Neural progenitor cell (in vitro differentiated cells): ENCODE measurements around the gene PLOD3. TPM values are rescaled to one million over a fixed set of nuclear protein-coding genes. Genes with fewer than 3 reads are reported as not detected.
"Not testable (repeated sequence)": the region's sequence is repeated elsewhere in the genome, so short reads cannot be mapped to it uniquely, and the experiment has no call there.

ENCODE experiments used
- DNase-seq: peaks from one replicate; pipeline ENCODE4 v3.0.0-alpha.2; 2016; ENCODE audit warnings: low spot score
- H2AFZ ChIP-seq: fragments of 200-600 bp; sonication (generic); replicated peaks from 2 replicates; pipeline ENCODE4 v1.6.1; 2016; ENCODE audit warnings: antibody characterized with exemption
- H3F3A ChIP-seq: fragments of 200-600 bp; sonication (generic); 2 replicates; pipeline ENCODE4 v1.6.1; 2016; ENCODE audit warnings: antibody characterized with exemption, low read depth
- H3K27ac ChIP-seq: fragments of 200-600 bp; sonication (generic); 2 replicates; pipeline ENCODE4 v1.5.1; 2016; ENCODE audit warnings: mild to moderate bottlenecking
- H3K27me3 ChIP-seq: fragments of 200-600 bp; sonication (generic); 2 replicates; pipeline ENCODE4 v1.6.1; 2016; ENCODE audit warnings: mild to moderate bottlenecking, moderate library complexity
- H3K36me3 ChIP-seq: fragments of 200-600 bp; sonication (generic); 2 replicates; pipeline ENCODE4 v1.5.1; 2016
- H3K4me1 ChIP-seq: fragments of 200-600 bp; sonication (generic); 2 replicates; pipeline ENCODE4 v1.6.1; 2016; ENCODE audit warnings: mixed run types
- H3K4me2 ChIP-seq: fragments of 200-600 bp; sonication (generic); 2 replicates; pipeline ENCODE4 v1.6.1; 2016
- H3K4me3 ChIP-seq: fragments of 200-600 bp; sonication (generic); 2 replicates; pipeline ENCODE4 v1.5.1; 2016
- H3K79me2 ChIP-seq: fragments of 200-600 bp; sonication (generic); 2 replicates; pipeline ENCODE4 v1.6.1; 2016; ENCODE audit warnings: low read depth
- H3K9ac ChIP-seq: fragments of 200-600 bp; sonication (generic); 2 replicates; pipeline ENCODE4 v1.6.1; 2016
- H3K9me3 ChIP-seq: fragments of 200-600 bp; sonication (generic); 2 replicates; pipeline ENCODE4 v1.5.1; 2016; ENCODE audit warnings: low read depth
- H4K20me1 ChIP-seq: fragments of 200-600 bp; sonication (generic); 2 replicates; pipeline ENCODE4 v1.6.1; 2016; ENCODE audit warnings: low read depth
- H3K27ac Mint-ChIP-seq: 3 replicates; pipeline ENCODE4 v1.8.0; 2021; ENCODE audit warnings: mixed read lengths
- H3K27me3 Mint-ChIP-seq: 2 replicates; pipeline ENCODE4 v1.8.0; 2022; ENCODE audit warnings: low read depth, mild to moderate bottlenecking, inconsistent platforms, moderate library complexity, mixed read lengths; ENCODE audit not compliant: insufficient read depth
- H3K36me3 Mint-ChIP-seq: 3 replicates; pipeline ENCODE4 v1.8.0; 2021; ENCODE audit warnings: mixed read lengths
- H3K4me1 Mint-ChIP-seq: 3 replicates; pipeline ENCODE4 v1.8.0; 2021; ENCODE audit warnings: mixed read lengths
- H3K4me3 Mint-ChIP-seq: 3 replicates; pipeline ENCODE4 v1.8.0; 2021; ENCODE audit warnings: mild to moderate bottlenecking, moderate library complexity, mixed read lengths
- H3K9me3 Mint-ChIP-seq: 3 replicates; pipeline ENCODE4 v1.8.0; 2020; ENCODE audit warnings: mixed read lengths
- CTCF ChIP-seq: fragments of 200-600 bp; sonication (generic); IDR thresholded peaks from 2 replicates; pipeline ENCODE4 v1.5.1; 2017; ENCODE audit warnings: antibody characterized with exemption, mild to moderate bottlenecking
- EZH2 ChIP-seq: fragments of 200-600 bp; sonication (generic); IDR thresholded peaks from 2 replicates; pipeline ENCODE4 v1.6.1; 2017; ENCODE audit warnings: antibody characterized with exemption, mild to moderate bottlenecking, moderate library complexity
- EZH2phosphoT487 ChIP-seq: fragments of 200-600 bp; sonication (generic); IDR thresholded peaks from 2 replicates; pipeline ENCODE4 v1.6.1; 2017; ENCODE audit warnings: antibody characterized with exemption
- total RNA-seq: library from RNA; depleted of rRNA; stranded (reverse); fragments of >200 nt; gene quantifications from 2 replicates; pipeline ENCODE4 v1.2.3, GENCODE V29; 2015; ENCODE audit warnings: low replicate concordance

PLOD3 gene
- total RNA-seq, 1 donor from 2014 or later = 9.4 TPM

GRCh38 chr7:101207459-101207858, 9.9 kb downstream of the PLOD3 start:
- no peak overlapping the region for H3K4me2 ChIP-seq
- no peak overlapping the region for H3K9ac ChIP-seq
- peak overlapping the region; percentile 48 for H3K4me3 Mint-ChIP-seq
- peaks cover 17% of the 10 kb centered on the region for H3K27me3 ChIP-seq
- no peak overlapping the region for H3K4me3 ChIP-seq
- no peak for DNase-seq
- no peaks in the 10 kb centered on the region for H3K4me1 Mint-ChIP-seq
- TF ChIP-seq EZH2phosphoT487 = no peak
- no peak for TF ChIP-seq CTCF
- TF ChIP-seq EZH2 = no peak
- H3F3A ChIP-seq = no peaks in the 10 kb centered on the region
- H3K4me1 ChIP-seq = no peaks in the 10 kb centered on the region
- H3K27ac ChIP-seq = no peak overlapping the region
- no peaks in the 10 kb centered on the region for H3K36me3 ChIP-seq
- no peaks in the 10 kb centered on the region for H3K9me3 ChIP-seq
- H4K20me1 ChIP-seq = no peaks in the 10 kb centered on the region
- no peak overlapping the region for H3K27ac Mint-ChIP-seq
- no peak overlapping the region for H2AFZ ChIP-seq
- H3K27me3 Mint-ChIP-seq = peaks cover 19% of the 10 kb centered on the region
- no peaks in the 10 kb centered on the region for H3K9me3 Mint-ChIP-seq
- H3K79me2 ChIP-seq = no peaks in the 10 kb centered on the region
- H3K36me3 Mint-ChIP-seq = peaks cover 2% of the 10 kb centered on the region

GRCh38 chr7:101206665-101207042, 10.7 kb downstream of the PLOD3 start:
- Histone ChIP-seq H3K36me3 (no peaks in the 10 kb centered on the region), H3K79me2 (no peaks in the 10 kb centered on the region), H3K4me3 (no peak overlapping the region), H3K27ac (no peak overlapping the region), H3K9ac (no peak overlapping the region), H4K20me1 (no peaks in the 10 kb centered on the region), H3F3A (no peaks in the 10 kb centered on the region), H3K4me1 (no peaks in the 10 kb centered on the region), H3K9me3 (no peaks in the 10 kb centered on the region), H3K4me2 (no peak overlapping the region), H3K27me3 (peaks cover 25% of the 10 kb centered on the region), H2AFZ (no peak overlapping the region)
- no peak for DNase-seq
- Mint-ChIP-seq H3K27ac (no peak overlapping the region), H3K27me3 (peaks cover 22% of the 10 kb centered on the region), H3K9me3 (no peaks in the 10 kb centered on the region), H3K36me3 (peaks cover 2% of the 10 kb centered on the region), H3K4me3 (no peak overlapping the region), H3K4me1 (no peaks in the 10 kb centered on the region)
- TF ChIP-seq EZH2 (no peak), CTCF (no peak), EZH2phosphoT487 (no peak)

GRCh38 chr7:101205901-101206664, 11.3 kb downstream of the PLOD3 start:
- Histone ChIP-seq H3K9ac (no peak overlapping the region), H3K27me3 (peaks cover 30% of the 10 kb centered on the region), H3K36me3 (no peaks in the 10 kb centered on the region), H2AFZ (no peak overlapping the region), H3K79me2 (no peaks in the 10 kb centered on the region), H3K4me3 (no peak overlapping the region), H3K4me1 (no peaks in the 10 kb centered on the region), H3K4me2 (no peak overlapping the region), H4K20me1 (no peaks in the 10 kb centered on the region), H3K27ac (no peak overlapping the region), H3F3A (no peaks in the 10 kb centered on the region), H3K9me3 (no peaks in the 10 kb centered on the region)
- no peak for DNase-seq
- H3K4me1 Mint-ChIP-seq = no peaks in the 10 kb centered on the region
- no peaks in the 10 kb centered on the region for H3K9me3 Mint-ChIP-seq
- peaks cover 2% of the 10 kb centered on the region for H3K36me3 Mint-ChIP-seq
- H3K27me3 Mint-ChIP-seq = peaks cover 25% of the 10 kb centered on the region
- H3K4me3 Mint-ChIP-seq = no peak overlapping the region
- no peak for TF ChIP-seq CTCF
- TF ChIP-seq EZH2 = no peak
- no peak for TF ChIP-seq EZH2phosphoT487
- H3K27ac Mint-ChIP-seq = no peak overlapping the region

GRCh38 chr7:101203740-101204738, 13.3 kb downstream of the PLOD3 start:
- not testable (repeated sequence) for H3K36me3 ChIP-seq, H3K9ac ChIP-seq, H3K27ac Mint-ChIP-seq, H3K27ac ChIP-seq, H3K9me3 ChIP-seq, H3K9me3 Mint-ChIP-seq, H3K4me2 ChIP-seq, H2AFZ ChIP-seq, H3K36me3 Mint-ChIP-seq, DNase-seq, H3F3A ChIP-seq, H4K20me1 ChIP-seq, H3K4me3 Mint-ChIP-seq, H3K4me1 Mint-ChIP-seq, H3K4me3 ChIP-seq, H3K79me2 ChIP-seq, H3K4me1 ChIP-seq
- H3K27me3 Mint-ChIP-seq = peaks cover 28% of the 10 kb centered on the region
- peaks cover 42% of the 10 kb centered on the region for H3K27me3 ChIP-seq
